GM21526 (cell line): ENCODE data around the gene TMEM141.
"Not testable (repeated sequence)": the region's sequence is repeated elsewhere in the genome, so short reads cannot be mapped to it uniquely, and the experiment has no call there.

Experiments
- ATAC-seq: cut with Tn5 transposase; IDR thresholded peaks from one replicate; pipeline ENCODE4 v1.9.1; 2021; ENCODE audit warnings: moderate library complexity; ENCODE audit not compliant: unreplicated experiment, low FRiP score

TMEM141 gene

DNA sequence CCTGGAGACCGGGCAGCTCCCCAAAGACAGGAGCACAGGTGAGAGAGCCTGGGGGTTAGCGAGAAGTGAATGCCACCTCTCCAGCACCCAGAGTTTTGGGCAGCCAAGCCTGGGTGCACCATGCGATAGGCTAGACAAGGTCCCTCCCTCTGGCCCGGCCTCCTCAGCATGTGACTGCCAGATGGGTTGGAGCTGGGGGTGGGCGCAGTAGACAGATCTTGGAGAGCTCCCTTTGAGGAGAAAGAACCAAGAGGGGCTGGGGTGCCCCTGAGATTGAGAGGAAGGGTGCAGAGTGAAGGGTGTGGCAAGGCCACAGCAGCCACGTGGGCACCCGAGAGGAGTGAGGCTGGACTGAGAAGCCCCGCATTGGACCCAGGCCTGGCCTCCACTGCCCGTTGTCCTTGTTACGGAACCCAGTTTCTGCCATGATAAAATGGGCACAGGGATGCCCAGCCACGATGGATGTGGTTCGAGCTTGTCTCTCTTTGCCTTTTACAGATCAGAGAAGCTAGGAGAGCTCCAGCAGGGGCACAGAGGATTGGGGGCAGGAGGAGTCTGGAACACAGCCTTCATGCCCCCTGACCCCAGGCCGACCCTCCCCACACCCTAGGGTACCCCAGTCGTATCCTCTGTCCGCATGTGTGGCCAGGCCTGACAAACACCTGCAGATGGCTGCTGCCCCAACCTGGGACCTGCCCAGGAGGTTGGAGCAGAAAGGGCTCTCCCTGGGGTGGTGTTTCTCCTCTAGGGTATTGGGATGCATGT lies 1.4 kb downstream of the TMEM141 start:
- ATAC-seq, result no peak

DNA sequence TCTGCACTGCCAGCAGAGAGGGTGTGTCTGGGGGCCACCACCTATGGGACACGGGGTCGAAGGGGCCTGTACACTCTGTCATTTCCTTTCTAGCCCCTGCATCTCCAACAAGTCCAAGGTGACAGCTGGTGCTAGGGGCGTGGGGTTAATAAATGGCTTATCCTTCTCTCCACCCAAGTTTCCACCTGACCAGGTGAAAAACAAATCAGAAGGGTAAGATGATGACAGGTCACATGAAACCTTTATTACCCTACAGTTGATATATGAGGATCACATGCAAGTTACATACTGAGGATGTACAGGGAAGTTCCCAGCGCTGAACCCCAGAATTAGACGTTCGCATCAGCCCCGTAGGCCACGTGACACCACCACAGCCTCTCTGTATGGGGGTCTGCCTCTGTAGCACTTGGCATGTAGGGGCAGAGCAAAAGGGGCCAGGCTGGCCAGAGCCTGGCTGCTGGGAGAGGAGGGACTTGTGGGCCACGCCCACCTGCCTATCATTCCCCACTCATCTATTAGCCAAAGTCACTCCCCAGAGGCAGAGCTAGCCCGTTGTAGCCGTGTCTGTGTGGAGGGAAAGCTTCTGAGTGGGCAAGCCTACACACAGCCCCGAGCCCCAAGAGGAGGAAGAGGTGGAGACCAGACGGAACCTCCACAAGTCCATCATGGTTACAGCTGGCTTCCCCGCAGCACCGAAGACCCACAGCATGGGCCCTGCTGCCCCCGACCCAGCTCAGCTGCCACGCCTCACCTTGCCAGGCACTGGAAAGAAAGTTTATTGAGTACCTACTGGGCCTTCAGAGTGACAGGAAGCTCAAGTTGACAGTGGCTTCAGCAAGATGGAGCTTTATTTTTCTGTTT lies 2.2 kb downstream of the TMEM141 start:
- ATAC-seq, result no peak

DNA sequence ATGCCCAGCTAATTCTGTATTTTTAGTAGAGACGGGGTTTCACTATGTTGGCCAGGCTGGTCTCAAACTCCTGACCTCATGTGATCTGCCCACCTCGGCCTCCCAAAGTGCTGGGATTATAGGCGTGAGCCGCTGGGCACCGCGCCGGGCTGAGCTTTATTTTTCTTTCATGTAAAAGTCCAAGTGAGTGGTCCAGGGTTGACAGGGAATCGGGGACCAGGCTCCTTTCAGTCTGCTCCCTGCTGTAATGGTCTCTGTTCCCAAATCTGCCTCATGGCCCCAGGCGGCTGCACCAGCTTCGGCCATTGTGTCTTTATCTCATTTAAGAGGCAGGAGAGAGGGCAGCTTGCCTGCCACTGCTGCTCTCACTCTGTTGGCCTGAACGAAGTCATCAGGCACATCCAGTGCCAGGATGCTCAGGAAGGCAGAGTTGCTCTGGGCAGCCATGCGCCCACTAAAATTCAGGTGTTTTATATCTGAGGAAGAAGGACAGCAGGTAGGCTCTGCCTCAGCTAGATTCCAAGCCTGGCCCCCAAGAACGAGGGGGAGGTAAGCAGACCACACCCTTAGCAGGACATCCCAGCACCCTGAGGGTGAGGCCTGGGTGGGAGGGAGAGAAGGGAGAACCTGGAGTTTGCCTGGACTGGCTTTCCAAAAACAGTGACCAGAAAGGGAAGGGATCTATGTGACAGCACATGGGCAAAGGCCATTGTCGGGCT lies 3.3 kb downstream of the TMEM141 start:
- no peak for ATAC-seq

DNA sequence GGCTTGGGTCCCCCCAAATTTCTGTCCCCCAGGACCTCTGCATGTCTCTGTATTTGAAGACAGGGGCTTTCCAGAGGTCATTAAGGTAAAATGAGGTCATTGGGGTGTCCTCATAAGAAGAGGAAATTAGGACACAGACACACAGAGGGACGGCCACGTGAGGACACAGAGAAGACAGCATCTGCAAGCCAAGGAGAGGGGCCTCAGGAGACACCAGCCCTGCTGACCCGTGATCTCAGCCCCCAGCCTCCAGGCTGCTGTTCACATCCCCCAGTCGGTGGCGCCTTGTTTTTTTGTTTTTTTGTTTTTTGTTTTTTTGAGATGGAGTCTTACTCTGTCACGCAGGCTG lies 3.8 kb downstream of the TMEM141 start:
- ATAC-seq, result no peak

DNA sequence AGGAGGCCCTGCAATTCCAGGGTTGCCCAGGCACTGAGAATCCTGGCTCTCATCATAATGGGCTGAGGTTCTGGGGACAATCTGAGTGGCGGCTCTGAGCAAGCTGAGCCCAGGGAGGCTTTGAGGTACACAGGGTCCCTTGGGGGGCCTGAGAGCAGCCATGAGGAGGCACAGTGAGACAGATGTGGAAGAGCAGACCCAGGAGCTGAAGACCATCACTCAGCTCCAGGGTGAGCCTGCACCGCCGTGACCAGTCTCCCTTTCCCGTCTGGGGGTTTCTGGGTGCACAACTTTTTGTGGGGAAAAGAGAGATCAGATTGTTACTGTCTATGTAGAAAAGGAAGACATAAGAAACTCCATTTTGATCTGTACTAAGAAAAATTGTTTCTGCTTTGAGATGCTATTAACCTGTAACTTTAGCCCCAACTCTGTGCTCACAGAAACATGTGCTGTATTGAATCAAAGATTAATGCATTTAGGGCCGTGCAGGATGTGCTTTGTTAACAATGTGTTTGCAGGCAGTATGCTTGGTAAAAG lies 5.2 kb downstream of the TMEM141 start, which contains the start of gene CCDC183:
TSS of gene CCDC183 (plus strand) at position 101 of the 537 bp plus-strand sequence. CDS start at position 161, 60 bp downstream.
- ATAC-seq, result no peak

DNA sequence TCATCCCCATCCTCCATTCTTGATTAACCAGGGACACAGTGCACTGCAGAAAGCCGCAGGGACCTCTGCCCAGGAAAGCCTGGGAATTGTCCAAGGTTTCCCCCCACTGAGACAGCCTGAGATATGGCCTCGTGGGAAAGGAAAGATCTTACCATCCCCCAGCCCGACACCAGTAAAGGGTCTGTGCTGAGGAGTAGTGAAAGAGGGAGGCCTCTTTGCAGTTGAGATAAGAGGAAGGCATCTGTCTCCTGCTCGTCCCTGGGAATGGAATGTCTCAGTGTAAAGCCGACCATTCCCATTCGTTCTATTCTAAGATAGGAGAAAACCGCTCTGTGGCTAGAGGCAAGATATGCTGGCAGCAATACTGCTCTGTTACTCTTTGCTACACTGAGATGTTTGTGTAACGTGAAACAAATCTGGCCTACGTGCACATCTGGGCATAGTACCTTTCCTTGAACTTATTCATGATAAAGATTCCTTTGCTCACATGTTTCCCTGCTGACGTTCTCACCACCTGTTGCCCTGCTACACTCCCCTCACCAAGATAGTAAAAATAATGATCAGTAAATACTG lies 5.7 kb downstream of the TMEM141 start:
- ATAC-seq, result not testable (repeated sequence)

DNA sequence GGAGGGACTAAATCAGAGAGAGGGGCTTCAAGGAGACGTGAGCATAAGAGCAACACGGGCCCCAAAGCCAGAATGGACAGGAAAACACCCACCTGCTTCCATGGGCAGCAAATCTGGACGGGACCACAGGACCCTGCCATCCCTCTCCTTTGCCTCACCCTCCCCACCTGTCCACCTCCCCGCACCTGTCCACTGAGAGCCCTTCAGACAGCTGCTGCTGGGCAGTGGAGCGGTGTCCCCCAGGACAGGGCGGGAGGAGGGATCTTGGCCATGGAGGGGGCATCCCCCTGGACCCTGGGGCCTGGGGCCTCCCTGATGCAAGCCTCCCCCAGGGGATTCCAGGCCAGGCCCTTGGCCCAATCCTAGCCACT lies 7.5 kb downstream of the TMEM141 start:
- ATAC-seq, result no peak

DNA sequence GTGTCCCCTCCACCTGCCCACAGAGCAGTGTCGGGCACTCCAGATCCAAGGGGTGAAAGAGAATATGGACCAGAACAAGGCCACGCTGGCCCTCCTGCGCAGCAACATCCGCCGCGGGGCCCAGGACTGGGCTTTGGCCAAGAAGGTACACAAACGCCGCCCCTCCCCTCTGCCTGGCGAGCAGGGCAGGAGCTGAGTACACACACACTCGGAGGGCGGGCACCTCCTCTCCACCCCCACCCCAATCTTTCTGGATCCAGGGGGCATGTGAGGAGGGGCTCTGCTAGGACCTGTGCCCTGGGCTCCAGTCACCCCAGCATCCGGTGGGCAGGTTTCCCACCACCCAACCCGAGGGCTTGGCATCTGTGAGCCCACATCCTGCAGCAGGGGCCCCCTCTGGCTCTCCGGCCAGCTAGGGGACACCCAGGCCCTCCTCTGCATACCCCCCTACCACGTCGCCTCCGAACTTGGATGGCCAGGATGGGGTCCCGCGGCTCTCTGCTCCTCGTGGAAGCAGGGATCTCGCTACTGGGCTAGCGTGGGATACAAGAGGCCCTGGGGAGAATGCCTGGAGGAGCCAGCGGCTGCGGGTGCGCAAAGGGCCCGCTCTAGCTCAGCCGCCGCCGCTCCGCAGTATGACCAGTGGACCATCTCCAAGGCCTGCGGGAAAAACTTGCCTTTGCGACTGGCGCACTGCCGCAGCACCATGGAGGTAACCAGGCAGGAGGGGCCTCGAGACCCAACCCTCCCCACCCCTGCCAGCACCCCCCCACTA lies 8.1 kb downstream of the TMEM141 start:
- no peak for ATAC-seq

DNA sequence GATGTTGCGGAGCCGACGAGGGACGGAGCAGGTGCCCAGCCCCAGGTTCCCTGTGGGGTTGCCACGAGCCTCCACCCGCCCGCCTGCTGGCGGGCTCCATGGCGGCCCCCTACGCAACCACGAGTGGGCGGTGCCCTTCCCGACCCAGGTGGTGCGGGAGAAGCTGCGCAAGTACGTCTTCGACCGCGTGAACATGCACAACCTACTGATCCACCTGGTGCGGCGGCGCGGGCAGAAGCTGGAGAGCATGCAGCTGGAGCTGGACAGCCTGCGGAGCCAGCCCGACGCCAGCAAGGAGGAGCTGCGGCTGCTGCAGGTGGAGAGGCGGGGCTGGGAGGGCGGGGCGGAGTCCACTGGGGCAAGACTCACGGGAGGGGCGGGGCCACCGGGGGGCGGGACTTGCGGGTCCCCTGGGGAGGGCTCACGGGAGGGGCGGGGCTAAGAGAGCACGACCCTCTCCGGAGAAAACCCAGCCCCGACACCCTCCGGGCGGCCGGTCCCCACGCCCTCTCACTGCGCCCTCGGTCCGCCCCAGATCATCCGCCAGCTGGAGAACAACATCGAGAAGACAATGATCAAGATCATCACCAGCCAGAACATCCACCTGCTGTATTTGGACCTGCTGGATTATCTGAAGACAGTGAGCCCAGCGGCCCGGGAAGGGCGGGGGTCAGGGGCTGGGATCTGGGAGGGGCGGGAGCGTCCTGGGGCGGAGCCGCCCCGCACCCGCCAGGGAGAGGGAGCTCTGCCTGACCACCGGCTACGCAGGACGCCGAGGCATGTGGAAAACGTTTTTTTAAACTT lies 8.9 kb downstream of the TMEM141 start:
- peak; percentile 47 for ATAC-seq

DNA sequence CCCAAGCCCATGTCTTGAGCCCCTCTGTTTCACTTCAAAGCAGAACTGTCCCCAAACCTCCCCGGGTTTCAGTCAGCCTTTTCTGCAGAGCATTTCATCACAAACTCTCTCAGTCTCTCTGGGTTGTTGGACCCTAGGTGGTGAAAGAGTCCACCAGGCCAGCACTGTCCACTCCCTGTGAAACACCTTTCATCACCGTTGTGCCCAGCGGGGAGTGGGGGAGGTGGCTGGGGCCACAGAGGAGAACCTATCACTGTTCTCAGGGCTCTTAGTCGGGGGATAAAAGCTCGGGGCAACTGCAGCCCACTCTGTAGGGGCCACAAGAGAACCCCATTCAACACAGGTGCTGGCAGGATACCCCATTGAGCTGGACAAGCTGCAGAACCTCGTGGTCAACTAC lies 11.2 kb downstream of the TMEM141 start:
- no peak for ATAC-seq

DNA sequence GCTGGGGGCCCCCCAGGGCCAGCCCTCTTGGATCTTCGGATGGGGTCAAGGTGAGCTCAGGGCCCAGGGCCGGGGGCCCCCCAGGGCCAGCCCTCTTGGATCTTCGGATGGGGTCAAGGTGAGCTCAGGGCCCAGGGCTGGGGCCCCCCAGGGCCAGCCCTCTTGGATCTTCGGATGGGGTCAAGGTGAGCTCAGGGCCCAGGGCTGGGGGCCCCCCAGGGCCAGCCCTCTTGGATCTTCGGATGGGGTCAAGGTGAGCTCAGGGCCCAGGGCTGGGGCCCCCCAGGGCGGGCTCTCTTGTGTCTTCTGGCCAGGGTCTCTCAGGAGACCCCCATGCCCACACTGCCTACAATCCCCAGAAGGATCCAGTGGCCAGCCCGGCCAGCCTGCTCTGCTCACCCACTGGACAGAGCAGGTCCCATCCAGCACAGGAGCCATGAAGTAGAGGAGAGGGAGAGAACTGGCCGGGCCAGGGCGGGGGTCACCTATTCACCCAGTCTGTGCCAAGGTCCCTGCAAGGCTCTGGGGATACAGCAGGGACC lies 11.9 kb downstream of the TMEM141 start:
- ATAC-seq, result not testable (repeated sequence)

DNA sequence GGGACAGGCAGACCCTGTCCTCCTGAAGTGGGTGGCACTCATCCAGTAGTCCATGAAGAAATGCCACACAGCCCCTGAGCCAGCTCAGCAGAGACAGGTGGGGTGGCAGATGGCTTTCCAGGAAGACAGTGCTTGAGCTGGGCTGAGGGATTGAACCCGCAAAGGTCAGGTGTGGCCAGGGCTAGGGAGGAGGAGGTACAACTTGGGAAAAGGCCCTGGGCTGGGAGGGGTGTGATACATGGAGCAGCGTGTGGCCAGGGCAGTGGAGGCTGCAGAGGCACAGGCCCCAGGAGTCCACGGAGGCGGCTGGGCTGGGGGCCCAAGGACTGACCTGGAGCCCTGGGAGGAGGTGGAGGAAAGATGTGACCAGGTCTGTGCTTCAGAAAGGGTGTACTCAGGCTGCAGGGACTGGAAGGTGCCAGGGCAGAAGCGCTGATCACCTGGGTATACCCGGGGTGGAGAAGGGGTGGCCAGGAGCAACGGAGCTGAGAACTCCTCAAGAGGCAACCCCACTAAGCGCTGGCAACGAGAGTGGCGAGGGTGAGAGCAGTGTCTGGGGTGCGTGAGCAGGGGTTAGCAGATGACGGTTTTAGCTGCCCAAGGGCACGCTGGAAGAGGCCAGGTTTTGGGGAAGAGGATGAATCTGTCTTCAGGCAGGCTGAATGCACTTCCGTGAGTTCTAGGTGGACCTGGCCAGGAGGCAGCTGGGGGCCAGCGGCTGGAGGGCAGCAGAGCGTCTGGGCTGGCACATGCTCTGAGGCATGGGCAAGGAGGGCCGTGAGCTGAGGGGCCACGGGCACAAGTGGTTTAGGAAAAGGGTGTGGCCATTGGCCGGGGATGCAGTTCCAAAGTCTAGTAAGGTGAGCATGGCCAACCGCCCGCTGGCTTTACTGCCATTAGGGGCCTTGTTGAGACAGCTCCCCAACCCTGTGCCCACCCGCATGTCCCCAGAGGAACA lies 12.7 kb downstream of the TMEM141 start:
- no peak for ATAC-seq

DNA sequence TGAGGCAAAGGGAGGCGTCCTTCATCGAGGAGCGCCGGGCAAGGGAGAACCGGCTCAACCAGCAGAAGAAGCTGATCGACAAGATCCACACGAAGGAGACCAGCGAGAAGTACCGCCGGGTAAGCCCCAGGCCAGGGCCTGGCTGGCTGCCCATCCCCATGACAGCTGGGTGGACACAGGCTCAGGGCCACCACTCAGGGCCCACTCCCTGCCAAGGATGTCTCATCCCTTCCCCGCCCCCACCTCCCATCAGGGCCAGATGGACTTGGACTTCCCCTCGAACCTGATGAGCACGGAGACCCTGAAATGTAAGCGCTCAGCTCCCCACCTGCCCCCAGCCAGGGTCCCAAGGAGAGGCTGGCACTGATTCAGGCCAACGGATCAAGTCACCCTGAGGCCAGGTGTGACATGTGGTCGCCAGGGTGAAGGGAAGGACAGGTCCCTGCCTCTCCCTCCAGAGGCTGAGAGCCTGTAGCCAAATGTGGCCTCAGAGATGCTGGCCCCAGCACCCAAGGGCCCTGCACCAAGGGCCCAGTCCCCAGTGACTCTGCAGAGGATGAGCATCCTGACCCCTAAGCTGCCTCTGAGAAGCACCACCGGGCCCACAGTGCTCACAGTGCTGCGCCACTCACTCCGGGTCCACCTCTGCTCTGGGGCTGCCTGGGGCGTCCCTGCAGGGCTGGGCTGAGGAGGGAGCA lies 13.5 kb downstream of the TMEM141 start:
- no peak for ATAC-seq

DNA sequence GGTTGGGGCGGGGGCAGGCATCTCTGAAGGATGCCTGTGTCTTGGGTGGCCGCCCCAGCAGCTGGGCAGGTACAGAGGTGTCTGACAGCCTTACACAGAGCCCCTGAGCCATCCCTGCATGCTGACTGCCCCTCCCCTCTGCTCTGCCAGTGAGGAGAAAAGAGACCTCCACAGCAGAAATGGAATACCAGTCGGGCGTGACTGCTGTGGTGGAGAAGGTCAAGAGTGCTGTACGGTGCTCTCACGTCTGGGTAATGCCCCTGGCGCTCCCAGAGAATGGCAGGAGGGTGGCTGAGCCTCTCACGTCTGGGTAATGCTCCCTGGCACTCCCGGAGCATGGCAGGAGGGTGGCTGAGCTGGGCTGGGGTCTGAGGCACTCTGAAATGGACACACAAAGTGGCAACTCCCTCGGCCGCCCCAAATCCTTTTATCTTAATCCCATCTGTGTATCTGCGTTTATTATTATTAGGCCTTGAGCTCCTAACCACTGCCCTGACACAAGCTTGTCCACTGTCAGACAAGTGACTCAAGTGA lies 14.1 kb downstream of the TMEM141 start:
- no peak for ATAC-seq

DNA sequence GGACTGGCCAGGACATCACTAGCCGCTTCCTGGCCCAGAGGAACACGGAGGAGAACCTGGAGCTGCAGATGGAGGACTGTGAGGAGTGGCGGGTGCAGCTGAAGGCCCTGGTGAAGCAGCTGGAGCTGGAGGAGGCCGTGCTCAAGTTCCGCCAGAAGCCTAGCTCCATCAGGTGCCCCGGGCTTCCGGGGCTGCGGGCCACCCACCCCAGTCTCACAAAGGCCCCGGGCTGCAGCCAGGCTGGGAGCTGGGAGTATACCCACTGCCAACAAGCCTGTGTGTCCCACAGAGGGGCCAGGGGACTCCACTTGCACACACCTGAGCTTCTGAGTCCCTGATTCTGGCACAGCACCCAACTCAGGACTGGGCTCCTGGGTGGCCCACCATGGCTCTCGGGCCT lies 14.9 kb downstream of the TMEM141 start:
- ATAC-seq, result no peak

DNA sequence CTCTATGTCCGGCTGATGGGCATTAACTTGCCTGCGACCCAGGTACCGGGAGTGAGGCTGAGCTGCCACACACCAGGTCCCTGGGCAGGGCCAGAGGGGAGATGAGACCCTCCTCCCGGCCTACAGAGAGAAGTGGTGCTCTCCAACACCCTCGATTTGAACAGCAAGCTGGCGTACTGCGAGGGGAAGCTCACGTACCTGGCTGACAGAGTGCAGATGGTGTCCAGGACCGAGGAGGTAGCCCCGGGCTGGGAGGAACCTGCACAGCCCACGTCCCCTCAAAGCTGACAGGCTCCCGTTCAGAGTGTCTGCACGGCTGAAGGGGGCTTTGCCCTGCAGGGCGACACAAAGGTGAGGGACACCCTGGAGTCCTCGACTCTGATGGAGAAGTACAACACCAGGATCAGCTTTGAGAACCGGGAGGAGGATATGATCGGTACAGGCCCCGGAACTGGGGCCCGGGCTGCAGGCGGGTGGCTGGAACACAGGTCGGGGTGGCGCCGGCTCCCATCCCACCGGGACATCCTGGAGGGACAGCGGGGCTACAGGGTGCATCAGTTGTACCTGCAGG lies 15.6 kb downstream of the TMEM141 start:
- no peak for ATAC-seq
